GM19099 (cell line): ENCODE data around the gene TLE5.

Source experiments
- POLR2A ChIP-seq: IDR thresholded peaks from 3 replicates; pipeline ENCODE4 v1.6.1; 2011; ENCODE audit warnings: low read depth; ENCODE audit not compliant: insufficient read length; ENCODE audit errors: extremely low read depth

TLE5 gene

DNA sequence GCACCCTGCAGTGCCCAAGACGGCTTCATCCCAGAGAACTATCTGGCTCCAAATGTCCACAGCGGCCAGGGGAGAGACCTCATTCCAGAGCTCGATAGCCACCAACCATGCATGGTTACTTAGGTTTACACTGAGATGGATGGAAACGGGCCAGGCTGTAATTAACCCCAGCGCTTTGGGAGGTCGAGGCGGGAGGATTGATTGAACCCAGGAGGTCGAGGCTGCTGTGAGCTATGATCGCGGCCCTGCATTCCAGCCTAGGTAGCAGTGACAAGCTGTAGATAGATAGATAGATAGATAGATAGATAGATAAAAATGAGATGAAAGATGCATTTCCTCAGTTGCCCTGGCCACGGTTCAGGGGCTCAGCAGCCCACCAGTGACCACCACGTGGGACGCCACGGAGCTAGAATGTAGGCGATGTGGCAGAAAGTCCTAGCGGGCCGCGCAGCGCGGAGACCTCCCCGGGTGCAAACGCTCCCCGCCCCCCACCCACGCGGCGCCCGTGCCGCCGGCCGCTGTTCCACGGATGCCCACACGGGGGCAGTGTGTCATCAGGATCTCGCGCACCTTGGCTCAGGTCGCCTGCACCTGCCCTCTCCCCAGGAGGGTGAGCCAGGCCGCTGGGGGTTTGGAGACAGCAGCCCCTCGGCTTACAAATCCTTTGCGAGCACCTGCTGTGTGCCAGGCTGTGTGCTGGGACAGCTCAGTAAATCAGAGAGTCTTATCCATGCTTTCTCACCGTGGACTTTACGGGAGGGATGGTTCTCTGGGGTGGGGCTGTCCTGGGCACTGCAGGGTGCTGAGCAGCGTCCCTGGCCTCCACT is 13.5 kb upstream of the TLE5 start:
- TF ChIP-seq POLR2A = no peak

DNA sequence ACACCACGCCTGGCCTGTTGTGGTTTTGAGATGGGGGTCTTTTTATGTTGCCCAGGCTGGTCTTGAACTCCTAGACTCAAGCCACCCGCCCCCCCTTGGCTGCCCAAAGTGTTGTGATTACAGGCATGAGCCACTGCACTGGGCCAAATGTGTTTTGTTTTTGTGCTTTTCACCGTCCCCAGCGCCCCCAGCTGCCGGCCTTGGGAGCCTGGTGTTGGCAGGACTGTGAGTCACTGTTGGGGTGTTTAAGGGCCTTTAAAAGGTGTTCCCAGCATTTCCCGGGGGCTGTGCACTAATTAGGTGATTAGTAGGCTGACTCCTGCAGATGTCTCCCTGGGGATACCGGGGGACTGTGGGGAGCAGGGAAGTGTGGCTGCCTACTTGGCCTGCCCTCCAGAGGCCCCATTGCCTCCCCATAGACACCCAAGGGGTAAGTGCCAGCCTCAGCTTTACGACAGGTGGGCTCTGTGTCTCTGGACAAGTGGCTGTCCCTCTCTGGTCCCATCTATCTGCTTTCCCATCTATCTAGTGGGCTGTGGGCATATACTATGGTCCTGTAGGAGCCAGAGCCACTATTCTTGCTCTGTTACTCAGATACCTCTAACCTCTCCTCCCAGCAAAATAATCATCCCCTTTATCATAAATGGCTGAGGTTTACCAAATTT is 11.8 kb upstream of the TLE5 start:
- TF ChIP-seq POLR2A = no peak

DNA sequence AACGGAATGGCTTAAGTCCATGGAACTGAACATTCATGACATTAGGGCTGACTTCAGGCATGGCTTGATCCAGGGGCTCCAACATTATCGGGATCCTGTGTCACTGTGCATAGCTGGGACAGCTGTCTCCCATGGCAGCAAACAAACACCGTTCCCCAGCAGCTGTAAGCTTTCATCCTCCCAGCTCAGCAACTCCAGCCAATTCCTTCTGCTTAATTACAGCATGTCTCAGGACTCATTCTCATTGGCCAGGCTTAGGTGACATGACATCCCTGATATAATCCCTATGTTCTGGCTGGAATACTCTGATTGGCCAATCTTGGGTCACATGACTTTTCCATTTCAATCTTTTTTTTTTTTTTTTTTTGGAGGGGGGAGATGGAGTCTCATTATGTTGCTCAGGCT is 10.9 kb upstream of the TLE5 start:
- no peak for TF ChIP-seq POLR2A

DNA sequence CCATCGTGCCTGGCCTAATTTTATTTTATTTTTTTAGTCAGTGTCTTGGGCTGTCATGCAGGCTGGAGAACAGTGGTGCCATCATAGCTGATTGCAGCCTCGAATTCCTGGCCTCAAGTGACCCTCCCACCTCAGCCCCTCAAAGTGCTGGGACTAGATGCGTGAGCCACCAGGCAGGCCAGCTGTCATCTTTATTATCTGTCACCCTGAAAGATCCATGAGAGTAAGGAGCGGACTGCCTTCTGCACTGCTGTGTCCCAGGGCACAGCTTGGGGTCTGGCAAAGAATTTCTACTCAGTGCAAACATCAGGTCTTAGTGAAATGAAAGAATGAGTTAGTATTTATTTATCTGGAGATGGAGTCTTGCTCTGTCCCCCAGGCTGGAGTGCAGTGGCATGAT is 9.5 kb upstream of the TLE5 start:
- no peak for TF ChIP-seq POLR2A

DNA sequence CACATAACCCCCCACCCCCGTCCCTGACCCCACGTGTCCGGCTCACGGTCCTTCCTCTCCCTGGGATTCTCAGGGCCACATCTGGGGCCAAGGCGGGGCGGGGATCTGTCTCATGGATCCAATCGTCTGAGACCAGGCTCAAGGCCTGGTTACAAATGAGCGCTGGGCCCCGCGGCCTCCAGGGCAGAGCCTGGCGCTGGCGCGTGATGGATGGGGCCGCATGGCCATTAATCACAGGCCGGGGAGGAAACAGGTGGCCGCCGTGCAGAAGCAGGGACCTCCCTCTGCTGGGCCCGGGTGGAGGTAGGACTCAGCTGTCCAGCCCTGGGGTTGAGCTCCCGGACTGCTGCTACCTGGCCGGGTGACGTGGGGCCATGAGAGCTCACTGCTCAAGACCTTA is 5.8 kb upstream of the TLE5 start:
- TF ChIP-seq POLR2A = no peak

DNA sequence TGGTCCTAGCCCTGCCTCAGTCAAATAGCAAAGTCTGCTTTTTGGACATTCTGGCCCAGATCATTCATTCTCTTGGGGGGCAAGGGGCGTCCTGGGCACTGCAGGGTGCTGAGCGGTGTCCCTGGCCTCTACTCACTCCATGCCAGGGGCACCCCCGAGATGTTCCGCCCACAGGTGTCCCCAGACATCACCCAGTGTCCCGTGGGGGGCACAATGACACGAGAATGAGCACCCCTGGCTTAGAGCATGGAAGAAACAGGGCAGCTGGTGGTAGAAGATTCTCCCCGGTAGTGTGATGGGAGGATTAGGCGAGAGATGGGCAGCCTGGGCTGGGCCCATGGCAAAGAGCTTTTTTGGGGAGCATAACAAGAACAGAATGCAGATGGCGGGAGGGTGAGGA is 5.3 kb upstream of the TLE5 start:
- TF ChIP-seq POLR2A = no peak

DNA sequence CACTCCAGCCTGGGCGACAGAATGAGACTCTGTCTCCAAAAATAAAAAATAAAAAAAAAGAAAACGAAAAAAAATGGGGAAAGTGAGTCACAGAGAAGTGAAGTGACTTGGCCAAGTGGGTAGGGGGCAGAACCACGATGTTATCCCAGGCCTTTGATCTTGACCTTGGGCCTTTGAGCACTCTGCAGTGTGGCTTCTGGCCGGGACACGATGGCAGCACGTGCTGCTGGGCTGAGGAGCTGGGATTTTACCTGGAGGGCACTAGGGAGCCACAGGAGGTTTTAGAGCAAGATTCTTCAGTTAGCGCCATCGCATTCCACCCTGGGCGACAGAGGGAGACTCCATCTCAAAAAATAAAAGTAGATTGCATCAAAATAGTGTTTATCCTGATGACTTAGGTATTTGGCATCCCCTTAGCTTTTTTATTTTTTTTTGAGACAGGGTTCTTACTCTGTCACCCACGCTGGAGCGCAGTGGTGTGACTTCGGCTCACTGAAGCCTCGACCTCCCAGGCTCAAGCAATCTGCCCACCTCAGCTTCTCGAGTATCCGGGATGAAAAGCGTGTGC is 4.3 kb upstream of the TLE5 start:
- no peak for TF ChIP-seq POLR2A

DNA sequence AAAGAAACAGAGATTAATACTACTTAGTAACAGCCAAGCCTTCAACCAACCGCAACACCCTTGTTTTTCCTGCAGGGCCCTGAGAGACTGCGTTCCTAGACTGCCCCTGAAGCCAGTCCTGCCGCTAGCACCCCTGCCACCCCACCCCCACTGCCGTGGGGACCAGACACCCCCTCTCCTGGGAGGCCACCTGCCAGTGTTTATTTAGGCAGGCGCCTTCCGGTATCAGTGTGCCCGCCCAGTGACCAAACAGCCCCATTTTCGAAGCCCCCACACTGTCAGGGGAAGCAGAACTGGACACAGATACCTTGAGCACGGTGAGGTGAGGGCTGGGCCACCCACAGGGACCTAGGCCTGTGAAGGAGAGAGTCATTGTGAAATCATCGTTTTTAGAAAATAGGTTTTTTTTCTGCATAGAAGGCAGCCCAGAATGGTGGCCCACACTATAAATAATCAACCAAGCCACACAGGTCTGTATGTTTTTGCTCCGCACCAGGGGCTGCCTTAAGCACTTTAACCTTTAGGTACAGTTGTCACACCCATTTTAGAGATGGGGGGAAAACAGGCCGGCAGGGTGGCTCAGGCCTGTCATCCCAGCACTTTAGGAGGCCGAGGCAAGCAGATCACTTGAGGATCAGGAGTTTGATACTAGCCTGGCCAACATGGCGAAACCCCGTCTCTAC is 3.5 kb upstream of the TLE5 start:
- TF ChIP-seq POLR2A = peak; percentile 60

DNA sequence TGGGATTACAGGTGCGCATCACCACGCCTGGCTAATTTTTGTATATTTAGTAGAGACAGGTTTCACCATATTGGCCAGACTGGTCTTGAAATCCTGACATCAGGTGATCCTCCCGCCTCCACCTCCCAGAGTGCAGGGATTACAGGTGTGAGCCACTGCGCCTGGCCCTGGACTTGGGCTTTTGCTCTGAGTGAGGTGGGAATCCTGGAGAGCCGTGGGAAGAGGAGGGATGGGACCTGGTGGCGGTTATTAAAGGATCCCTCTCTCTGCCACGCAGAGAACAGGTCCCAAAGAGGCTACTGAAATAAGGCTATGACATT is 1.7 kb upstream of the TLE5 start:
- TF ChIP-seq POLR2A = no peak

DNA sequence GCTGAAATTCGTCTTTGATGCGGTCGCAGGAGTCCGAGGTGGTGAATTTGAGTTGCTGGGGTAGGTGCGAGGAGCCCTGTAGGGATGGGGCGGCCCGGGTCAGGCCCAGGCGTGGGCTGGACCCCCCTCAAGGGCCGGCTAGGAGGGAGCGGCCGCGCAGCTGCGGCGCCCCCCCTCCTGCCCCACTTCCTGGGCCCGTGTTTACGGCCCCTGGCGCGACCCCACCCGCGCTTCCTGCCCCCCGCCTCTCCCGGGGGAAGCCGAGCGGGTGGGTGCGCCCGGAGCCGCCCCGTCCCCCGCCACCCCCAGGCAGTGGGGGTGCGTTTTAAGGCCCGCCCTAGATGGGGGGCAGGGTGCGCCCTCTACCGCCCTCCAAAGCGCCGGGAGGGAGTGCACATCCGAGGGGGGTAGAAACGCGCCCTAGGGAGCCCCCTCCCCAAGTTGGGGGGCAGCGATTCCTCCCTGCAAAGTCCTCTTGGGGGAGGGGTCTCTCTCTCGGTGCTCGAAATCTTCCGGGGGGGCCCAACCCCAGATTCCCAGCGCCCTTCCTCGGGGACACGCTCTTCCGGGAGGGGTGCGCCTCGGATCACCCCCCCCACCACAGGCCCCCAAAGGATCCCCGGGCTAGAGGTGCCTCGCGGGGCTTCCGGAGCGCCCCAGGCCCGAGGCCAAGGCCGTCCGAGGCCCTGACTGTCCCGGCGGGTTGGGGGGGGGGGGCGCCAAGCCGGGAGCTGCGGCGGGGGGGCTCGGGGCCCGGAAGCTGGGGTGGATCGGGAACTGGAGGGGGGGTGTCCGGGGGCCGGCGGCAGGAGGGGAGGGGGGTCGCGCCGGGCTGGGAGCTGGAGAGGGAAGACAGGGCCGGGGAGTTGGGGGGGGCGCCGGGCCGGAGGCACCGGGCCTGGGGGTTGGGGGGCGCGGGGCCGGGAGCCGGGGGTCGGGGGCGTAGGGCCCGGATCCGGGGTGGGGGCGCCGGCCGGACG is 823 bp downstream of the TLE5 start:
- no peak for TF ChIP-seq POLR2A

DNA sequence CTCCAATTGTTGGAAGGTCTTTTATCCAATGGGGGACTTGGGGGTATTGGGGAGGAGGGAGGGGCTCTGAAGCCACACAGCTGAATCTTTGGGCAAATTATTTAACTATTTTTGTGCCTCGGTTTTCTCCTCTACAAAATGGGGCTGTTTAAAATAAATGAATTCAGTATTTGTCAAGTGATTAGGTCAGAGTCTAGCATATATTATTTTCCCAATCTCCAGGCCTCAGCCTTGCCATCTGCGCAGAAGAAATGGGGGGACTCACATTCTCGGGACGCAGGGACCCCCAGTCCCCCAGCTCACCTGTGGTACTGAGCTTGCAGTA is 1.5 kb downstream of the TLE5 start:
- no peak for TF ChIP-seq POLR2A

DNA sequence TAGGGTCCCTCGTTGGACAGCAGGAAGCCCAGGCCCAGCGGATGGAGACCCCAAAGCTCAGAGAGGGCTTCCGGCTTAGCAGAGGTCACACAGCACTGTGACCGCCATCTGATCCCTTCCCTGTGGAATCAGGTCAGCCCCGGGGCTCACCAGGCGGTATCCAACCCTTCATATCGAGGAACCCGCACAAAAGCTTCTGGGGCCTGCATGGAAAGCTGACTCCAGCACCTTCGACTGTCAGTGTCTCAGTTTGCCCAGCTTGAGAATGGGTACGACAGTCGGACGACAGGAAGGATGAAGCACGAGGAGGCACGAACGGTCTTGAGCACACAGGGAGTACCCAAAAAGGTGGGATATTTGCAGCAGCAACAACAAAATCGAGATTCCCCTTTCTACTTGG is 2.6 kb downstream of the TLE5 start:
- TF ChIP-seq POLR2A = no peak

DNA sequence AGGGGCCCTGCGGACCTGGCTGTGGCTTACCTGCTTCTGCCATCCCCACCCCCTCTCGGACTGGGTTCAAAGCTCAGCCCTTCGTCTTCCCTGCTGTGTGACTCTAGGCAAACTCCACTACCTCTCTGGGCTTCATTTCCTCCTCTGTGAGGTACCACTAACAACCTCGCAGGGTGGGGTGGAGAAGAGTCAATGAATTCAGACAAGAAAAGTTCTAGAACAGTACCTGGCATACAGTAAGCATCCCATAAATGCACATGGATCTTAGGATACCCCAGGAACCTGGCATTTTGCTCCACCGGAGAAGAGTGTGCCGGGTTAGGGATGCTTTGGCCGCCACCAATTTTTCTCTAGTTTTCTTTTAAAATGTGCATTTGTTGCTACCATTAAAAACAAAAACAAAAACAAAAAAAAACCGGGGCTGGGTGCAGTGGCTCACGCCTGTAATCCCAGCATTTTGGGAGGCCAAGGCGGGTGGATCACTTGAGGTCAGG is 3.4 kb downstream of the TLE5 start:
- no peak for TF ChIP-seq POLR2A

DNA sequence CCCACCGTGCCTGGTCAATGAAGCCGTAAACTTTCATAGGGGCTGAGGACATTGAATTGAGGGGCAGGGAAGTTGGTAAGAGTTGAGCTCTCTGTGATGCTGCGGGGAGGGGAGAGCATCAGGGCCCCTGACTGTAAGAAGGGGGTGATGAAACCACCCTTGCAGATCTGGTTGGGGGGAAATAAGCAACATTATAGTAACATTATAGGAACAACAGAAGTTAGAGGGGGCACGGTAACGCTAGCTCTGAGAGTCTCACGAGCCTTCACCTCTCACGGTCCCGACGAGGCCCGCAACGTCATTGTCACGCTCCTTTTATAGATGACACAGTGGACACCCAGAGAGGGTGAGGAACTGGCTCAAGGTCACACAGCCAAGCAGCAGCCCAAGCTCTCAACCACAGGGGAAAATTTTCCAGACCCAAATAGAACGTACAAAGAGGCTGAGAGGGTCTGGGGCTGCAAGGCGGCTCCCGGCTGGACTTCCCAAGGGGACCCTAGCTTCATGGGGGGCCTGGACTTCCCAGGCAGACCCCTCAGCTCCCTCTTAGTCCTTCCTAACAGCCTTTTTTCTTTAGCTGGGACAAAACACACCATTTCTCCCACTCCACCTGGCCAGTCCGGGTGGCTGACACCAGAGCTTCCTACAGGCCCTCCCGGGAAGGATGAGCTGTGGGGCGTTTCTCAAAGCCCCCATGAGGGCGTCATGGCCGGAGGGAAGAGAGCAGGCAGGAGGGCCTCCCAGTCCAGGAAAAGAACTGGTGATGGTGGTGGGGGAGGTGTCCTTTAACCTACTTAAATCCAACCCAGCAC is 4.1 kb downstream of the TLE5 start:
- TF ChIP-seq POLR2A = no peak
